H1 (cell line): ENCODE data around the gene REPIN1. TPM values are rescaled to one million over a fixed set of nuclear protein-coding genes. Genes with fewer than 3 reads are reported as not detected.

Experiments used
- CBX5 ChIP-seq: fragments of 300-800, 300-1000 bp; sonication (generic); IDR thresholded peaks from 2 replicates; pipeline ENCODE4 v1.7.1; 2016; ENCODE audit warnings: antibody characterized with exemption, low read length, low read depth
- GABPA ChIP-seq: IDR thresholded peaks from 2 replicates; pipeline ENCODE4 v1.6.1; 2011; ENCODE audit warnings: mild to moderate bottlenecking, low read length, moderate library complexity, borderline replicate concordance; ENCODE audit not compliant: insufficient read depth
- JUND ChIP-seq: IDR thresholded peaks from 2 replicates; pipeline ENCODE4 v1.6.1; 2011; ENCODE audit warnings: mild to moderate bottlenecking, improper control_type of control experiment, low read length
- KDM4A ChIP-seq: IDR thresholded peaks from one replicate; pipeline ENCODE4 v1.7.1; 2012; ENCODE audit warnings: low read depth, mild to moderate bottlenecking, moderate library complexity, low read length, inconsistent platforms; ENCODE audit not compliant: severe bottlenecking
- KDM5A ChIP-seq: fragments of 200-600 bp; IDR thresholded peaks from 2 replicates; pipeline ENCODE4 v1.7.1; 2012; ENCODE audit warnings: mild to moderate bottlenecking, low read length, inconsistent platforms, mixed read lengths
- SIN3A ChIP-seq, 2 experiments: IDR thresholded peaks in 1 of 2; conservative IDR thresholded peaks in 1 of 2; 2 replicates each; pipeline ENCODE4 v1.6.1; 2011 to 2012; ENCODE audit warnings: low read length in 2 of 2, improper control_type of control experiment in 1 of 2, low read depth in 1 of 2, mild to moderate bottlenecking in 1 of 2
- SIX5 ChIP-seq: IDR thresholded peaks from 2 replicates; pipeline ENCODE4 v1.6.1; 2011; ENCODE audit warnings: mild to moderate bottlenecking, low read depth, low read length
- polyA plus RNA-seq, 7 experiments: library from polyadenylated mRNA; depleted of rRNA in 3 of 7; stranded (reverse) in 5 of 7; unstranded in 2 of 7; fragments of >200 nt in 5 of 7; fragments of 200-250 nt in 2 of 7; gene quantifications; 1 replicate in 5 of 7; 2 replicates in 1 of 7; 4 replicates in 1 of 7; pipeline versions ENCODE4 v1.2.1 to v1.2.3, GENCODE V29; 2011 to 2013; ENCODE audit warnings: missing spikeins in 2 of 7, mixed read lengths in 2 of 7
- total RNA-seq: library from RNA; stranded (reverse); fragmentation: NEBNext Ultra II Directional; extraction: Animal tissue kit (Norgen Biotek cat#: 25700); gene quantifications from 2 replicates; pipeline ENCODE4 v1.2.1, GENCODE V29; 2021

Gene REPIN1
- total and polyA plus RNA-seq, 2 of the 8 experiments (the other 6 are each of a cell fraction or from before 2014, with no cell fraction given) = 98.6 to 125 TPM

GRCh38 chr7:150339409-150339809, 29.2 kb upstream of the REPIN1 start (continued):
- TF ChIP-seq GABPA = no peak
- TF ChIP-seq SIX5 = no peak
- TF ChIP-seq JUND = no peak
- TF ChIP-seq CBX5 = no peak
- no peak for TF ChIP-seq SIN3A (conservative IDR thresholded peaks at IDR 0.05 in 1 of 2, IDR thresholded peaks at IDR 0.05 in 1 of 2; ENCODE audit: low read depth in 1 of 2, low read length in 2 of 2)
- TF ChIP-seq KDM5A = no peak
- TF ChIP-seq KDM4A = no peak
